GM21367 (cell line): ENCODE data around the gene QDPR.
"Not testable (repeated sequence)": the region's sequence is repeated elsewhere in the genome, so short reads cannot be mapped to it uniquely, and the experiment has no call there.

Experiments
- ATAC-seq: cut with Tn5 transposase; IDR thresholded peaks from one replicate; pipeline ENCODE4 v1.9.1; 2021; ENCODE audit not compliant: unreplicated experiment

QDPR gene

GRCh38 chr4:17492058-17492741 lies 19.7 kb downstream of the QDPR start:
- no peak for ATAC-seq

GRCh38 chr4:17491196-17491595 lies 20.7 kb downstream of the QDPR start:
- no peak for ATAC-seq

- no peak for ATAC-seq
Measured at GRCh38 chr4:17490575-17491059, 21.3 kb downstream of the QDPR start.

GRCh38 chr4:17489721-17490120 lies 22.2 kb downstream of the QDPR start:
- ATAC-seq, result no peak

GRCh38 chr4:17489123-17489522 lies 22.8 kb downstream of the QDPR start:
- ATAC-seq, result no peak

GRCh38 chr4:17482716-17483115 lies 29.2 kb downstream of the QDPR start:
- ATAC-seq, result no peak

GRCh38 chr4:17480955-17481354 lies 30.9 kb downstream of the QDPR start:
- ATAC-seq, result no peak

- no peak for ATAC-seq
Measured at GRCh38 chr4:17480210-17480927, 31.5 kb downstream of the QDPR start.

GRCh38 chr4:17477774-17478472 lies 34.0 kb downstream of the QDPR start:
- ATAC-seq, result no peak

GRCh38 chr4:17476853-17477252 lies 35.0 kb downstream of the QDPR start:
- ATAC-seq, result no peak

GRCh38 chr4:17475481-17475880 lies 36.4 kb downstream of the QDPR start:
- ATAC-seq, result no peak

GRCh38 chr4:17469931-17470674 lies 41.8 kb downstream of the QDPR start:
- no peak for ATAC-seq

- no peak for ATAC-seq
Measured at GRCh38 chr4:17468619-17469221, 43.2 kb downstream of the QDPR start.

GRCh38 chr4:17463606-17464005 lies 48.3 kb downstream of the QDPR start:
- no peak for ATAC-seq

GRCh38 chr4:17450269-17450804 lies 61.6 kb downstream of the QDPR start:
- no peak for ATAC-seq

GRCh38 chr4:17448689-17449088 lies 63.2 kb downstream of the QDPR start:
- no peak for ATAC-seq

GRCh38 chr4:17447675-17448298 lies 64.1 kb downstream of the QDPR start:
- peak; percentile 95 for ATAC-seq

- ATAC-seq, result no peak
Measured at GRCh38 chr4:17447056-17447455, 64.8 kb downstream of the QDPR start.

- ATAC-seq, result not testable (repeated sequence)
Measured at GRCh38 chr4:17442477-17442876, 69.4 kb downstream of the QDPR start.

- ATAC-seq, result no peak
Measured at GRCh38 chr4:17437396-17437795, 74.5 kb downstream of the QDPR start.
